Measurements from ENCODE around the gene DAZAP2.
A peak's percentile ranks its signal among the peaks of the same experiment; 100 is the strongest.
"Not testable (repeated sequence)": the region's sequence is repeated elsewhere in the genome, so short reads cannot be mapped to it uniquely, and the experiment has no call there.

DAZAP2 gene

DNA sequence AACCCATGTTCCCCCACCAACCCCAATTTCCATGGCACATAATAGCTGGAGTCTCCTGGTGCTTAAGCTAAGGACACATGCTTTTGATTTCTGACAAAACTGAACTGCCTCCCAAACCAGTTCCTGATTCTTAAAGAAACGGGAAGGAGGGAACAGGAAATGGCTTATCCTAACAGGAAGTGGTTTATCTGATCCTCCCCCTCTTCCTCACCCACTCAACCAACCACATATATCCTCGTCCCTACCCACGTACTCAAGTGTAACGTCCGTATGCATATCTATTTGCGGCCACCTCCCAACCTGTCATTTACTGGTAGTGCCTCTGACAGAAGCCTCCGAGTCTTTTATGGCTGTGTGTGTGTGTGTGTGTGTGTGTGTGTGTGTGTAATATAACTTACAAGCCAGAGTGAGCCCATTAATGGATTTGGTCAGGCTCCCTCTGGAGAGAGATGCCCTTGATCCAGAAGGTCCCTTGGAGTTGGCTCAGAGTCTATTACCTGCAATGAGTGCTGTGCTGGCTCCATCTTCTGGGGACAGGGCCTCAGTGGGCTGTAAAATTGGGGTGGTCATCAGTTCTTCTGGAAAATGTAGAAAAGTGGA lies 7.7 kb downstream of the DAZAP2 start:
- Mint-ChIP-seq H3K9me3 (no peaks in the 10 kb centered on the region), H3K36me3 (ENCODE audit: low read depth) (peaks cover 52% of the 10 kb centered on the region), H3K27me3 (peaks cover 25% of the 10 kb centered on the region), H3K27ac (peak overlapping the region; percentile 78), H3K4me1 (ENCODE audit: low read depth) (peaks cover 65% of the 10 kb centered on the region), H3K4me3 (peak overlapping the region; percentile 41)
- intact Hi-C loops (cut with micrococcal nuclease): loop anchor here (10.0 kb wide), 1 partner anchor 162 kb away; the partner anchor contains the start of gene CSRNP2

DNA sequence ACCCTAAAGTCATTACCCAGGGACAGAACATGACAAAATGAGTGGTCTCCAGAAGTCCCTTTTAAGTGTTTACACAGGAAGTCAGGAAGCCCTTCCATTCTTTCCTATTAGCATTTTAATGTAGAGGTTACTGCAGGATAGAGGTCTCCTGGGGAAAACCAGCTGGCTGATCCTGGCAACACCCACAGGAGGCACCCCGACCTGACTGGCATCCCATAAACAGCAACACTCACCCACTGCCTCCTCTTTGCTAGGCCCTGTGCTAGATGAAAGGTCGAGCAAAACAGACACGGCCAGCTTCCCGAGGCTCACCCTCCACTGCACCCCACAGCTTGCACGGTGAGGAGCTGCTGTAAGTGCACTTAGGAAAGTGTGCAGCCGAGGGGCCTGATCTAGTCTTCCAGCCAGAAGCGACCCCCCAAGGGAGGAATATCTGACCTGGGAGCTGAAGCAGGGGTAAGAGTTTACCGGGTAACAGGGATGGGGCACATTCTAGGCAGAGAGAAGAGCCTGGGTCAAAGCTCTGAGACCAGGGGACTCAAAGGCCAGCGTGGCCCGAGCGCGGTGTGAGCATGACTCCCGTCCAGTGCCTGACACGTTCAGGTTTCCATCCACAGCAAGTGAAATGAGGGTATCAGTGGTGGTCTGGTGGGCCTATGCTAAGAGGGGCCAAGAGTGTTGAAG lies 9.0 kb downstream of the DAZAP2 start:
- peaks cover 56% of the 10 kb centered on the region for H3K4me1 Mint-ChIP-seq (ENCODE audit: low read depth)

GRCh38 chr12:51253276-51253675 lies 14.7 kb downstream of the DAZAP2 start:
- H3K9me3 Mint-ChIP-seq: no peaks in the 10 kb centered on the region
- peaks cover 20% of the 10 kb centered on the region for H3K4me1 Mint-ChIP-seq (ENCODE audit: low read depth)
- intact Hi-C loops (cut with micrococcal nuclease): no loop called here
- peaks cover 18% of the 10 kb centered on the region for H3K27me3 Mint-ChIP-seq
- no peak overlapping the region for H3K27ac Mint-ChIP-seq
- no peak overlapping the region for H3K4me3 Mint-ChIP-seq
- H3K36me3 Mint-ChIP-seq (ENCODE audit: low read depth): peaks cover 4% of the 10 kb centered on the region

More for the DNA sequence above, 9.0 kb downstream of the DAZAP2 start:
- Mint-ChIP-seq H3K27me3 (peaks cover 25% of the 10 kb centered on the region), H3K36me3 (ENCODE audit: low read depth) (peaks cover 39% of the 10 kb centered on the region), H3K9me3 (no peaks in the 10 kb centered on the region), H3K27ac (no peak overlapping the region), H3K4me3 (no peak overlapping the region)
- intact Hi-C loops (cut with micrococcal nuclease): loop anchor here (10.0 kb wide), 1 partner anchor 163 kb away; the partner anchor contains the start of gene CSRNP2

- Mint-ChIP-seq H3K36me3 (ENCODE audit: low read depth) (no peaks in the 10 kb centered on the region), H3K9me3 (no peaks in the 10 kb centered on the region), H3K4me1 (ENCODE audit: low read depth) (peaks cover 17% of the 10 kb centered on the region), H3K27ac (peak overlapping the region; percentile 17), H3K27me3 (peaks cover 9% of the 10 kb centered on the region), H3K4me3 (no peak overlapping the region)
- intact Hi-C loops (cut with micrococcal nuclease): no loop called here
These were observed 15.9 kb downstream of the DAZAP2 start for GRCh38 chr12:51254536-51254935.

DNA sequence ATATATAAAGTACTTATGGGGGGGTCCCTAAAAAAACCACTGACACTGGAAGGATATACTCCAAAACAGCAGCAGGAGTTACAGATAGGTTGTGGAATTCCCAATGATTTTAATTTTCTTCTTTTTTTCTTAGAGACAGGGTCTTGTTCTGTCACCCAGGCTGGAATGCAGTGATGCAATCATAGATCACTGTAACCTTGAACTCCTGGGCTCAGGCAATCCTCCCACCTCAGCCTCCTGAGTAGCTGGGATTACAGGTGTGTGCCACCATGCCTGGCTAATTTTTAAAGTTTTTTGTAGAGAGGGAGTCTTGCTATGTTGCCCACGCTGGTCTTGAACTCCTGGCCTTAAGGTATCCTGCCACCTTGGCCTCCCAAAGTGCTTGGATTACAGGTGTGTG lies 21.0 kb downstream of the DAZAP2 start:
- H3K4me1 Mint-ChIP-seq (ENCODE audit: low read depth); H3K27me3 Mint-ChIP-seq; H3K27ac Mint-ChIP-seq; H3K9me3 Mint-ChIP-seq; intact Hi-C loops (cut with micrococcal nuclease); H3K36me3 Mint-ChIP-seq (ENCODE audit: low read depth); H3K4me3 Mint-ChIP-seq: not testable (repeated sequence)

DNA sequence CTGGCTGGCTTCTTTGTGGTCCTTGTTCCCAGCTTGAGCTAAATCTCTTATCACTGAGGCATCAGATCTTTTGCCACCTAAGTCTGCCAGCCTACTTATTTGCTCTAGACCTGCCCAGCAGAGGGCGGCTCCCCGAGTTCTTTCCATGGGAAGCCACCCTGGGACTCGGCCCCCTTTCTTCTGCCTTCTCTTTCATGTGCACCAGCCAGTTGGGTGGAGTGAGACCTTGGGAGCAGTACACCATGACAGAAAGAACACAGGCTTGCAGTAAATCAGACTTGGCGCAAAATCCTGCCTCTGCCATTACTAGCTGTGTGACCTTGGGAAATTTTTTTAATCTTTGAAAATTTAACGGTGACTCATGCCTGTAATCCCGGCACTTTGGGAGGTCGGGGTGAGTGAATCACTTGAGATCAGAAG lies 24.1 kb downstream of the DAZAP2 start:
- Mint-ChIP-seq H3K4me3 (no peak overlapping the region), H3K27ac (no peak overlapping the region), H3K27me3 (peaks cover 9% of the 10 kb centered on the region), H3K4me1 (ENCODE audit: low read depth) (peaks cover 7% of the 10 kb centered on the region), H3K9me3 (no peaks in the 10 kb centered on the region), H3K36me3 (ENCODE audit: low read depth) (no peaks in the 10 kb centered on the region)
- intact Hi-C loops (cut with micrococcal nuclease): loop anchor here (2.0 kb wide), 1 partner anchor 78 kb away; no protein-coding TSS in a partner anchor

GRCh38 chr12:51263341-51263740 lies 24.7 kb downstream of the DAZAP2 start:
- intact Hi-C loops (cut with micrococcal nuclease): loop anchor here (2.0 kb wide), 1 partner anchor 77 kb away; no protein-coding TSS in a partner anchor

DNA sequence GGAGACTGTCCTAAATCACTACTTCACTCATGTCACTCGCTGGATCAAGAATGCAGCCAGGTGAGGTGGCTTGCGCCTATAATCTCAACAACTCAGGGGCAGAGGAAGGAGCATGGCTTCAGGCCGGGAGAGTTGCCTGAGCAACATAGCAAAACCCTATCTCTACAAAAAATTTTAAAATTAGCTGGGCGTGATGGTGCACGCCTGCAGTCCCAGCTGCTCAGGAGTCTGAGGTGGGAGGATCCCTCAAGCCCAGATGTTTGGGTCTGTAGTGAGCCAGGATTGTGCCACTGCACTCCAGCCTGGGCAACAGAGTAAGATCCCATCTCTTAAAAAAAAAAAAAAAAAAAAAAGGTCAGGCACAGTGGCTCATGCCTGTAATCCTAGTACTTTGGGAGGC lies 25.7 kb downstream of the DAZAP2 start:
- no peaks in the 10 kb centered on the region for H3K9me3 Mint-ChIP-seq
- H3K4me3 Mint-ChIP-seq: no peak overlapping the region
- H3K36me3 Mint-ChIP-seq (ENCODE audit: low read depth): no peaks in the 10 kb centered on the region
- no peak overlapping the region for H3K27ac Mint-ChIP-seq
- intact Hi-C loops (cut with micrococcal nuclease): no loop called here
- H3K4me1 Mint-ChIP-seq (ENCODE audit: low read depth): peaks cover 13% of the 10 kb centered on the region
- peaks cover 20% of the 10 kb centered on the region for H3K27me3 Mint-ChIP-seq

More at GRCh38 chr12:51263341-51263740, 24.7 kb downstream of the DAZAP2 start:
- H3K27ac Mint-ChIP-seq: no peak overlapping the region
- no peaks in the 10 kb centered on the region for H3K36me3 Mint-ChIP-seq (ENCODE audit: low read depth)
- H3K4me1 Mint-ChIP-seq (ENCODE audit: low read depth): peaks cover 7% of the 10 kb centered on the region
- no peaks in the 10 kb centered on the region for H3K9me3 Mint-ChIP-seq
- peaks cover 11% of the 10 kb centered on the region for H3K27me3 Mint-ChIP-seq
- H3K4me3 Mint-ChIP-seq: no peak overlapping the region

GRCh38 chr12:51265024-51265423 lies 26.4 kb downstream of the DAZAP2 start:
- intact Hi-C loops (cut with micrococcal nuclease): no loop called here
- H3K4me3 Mint-ChIP-seq: no peak overlapping the region
- H3K27ac Mint-ChIP-seq: no peak overlapping the region

DNA sequence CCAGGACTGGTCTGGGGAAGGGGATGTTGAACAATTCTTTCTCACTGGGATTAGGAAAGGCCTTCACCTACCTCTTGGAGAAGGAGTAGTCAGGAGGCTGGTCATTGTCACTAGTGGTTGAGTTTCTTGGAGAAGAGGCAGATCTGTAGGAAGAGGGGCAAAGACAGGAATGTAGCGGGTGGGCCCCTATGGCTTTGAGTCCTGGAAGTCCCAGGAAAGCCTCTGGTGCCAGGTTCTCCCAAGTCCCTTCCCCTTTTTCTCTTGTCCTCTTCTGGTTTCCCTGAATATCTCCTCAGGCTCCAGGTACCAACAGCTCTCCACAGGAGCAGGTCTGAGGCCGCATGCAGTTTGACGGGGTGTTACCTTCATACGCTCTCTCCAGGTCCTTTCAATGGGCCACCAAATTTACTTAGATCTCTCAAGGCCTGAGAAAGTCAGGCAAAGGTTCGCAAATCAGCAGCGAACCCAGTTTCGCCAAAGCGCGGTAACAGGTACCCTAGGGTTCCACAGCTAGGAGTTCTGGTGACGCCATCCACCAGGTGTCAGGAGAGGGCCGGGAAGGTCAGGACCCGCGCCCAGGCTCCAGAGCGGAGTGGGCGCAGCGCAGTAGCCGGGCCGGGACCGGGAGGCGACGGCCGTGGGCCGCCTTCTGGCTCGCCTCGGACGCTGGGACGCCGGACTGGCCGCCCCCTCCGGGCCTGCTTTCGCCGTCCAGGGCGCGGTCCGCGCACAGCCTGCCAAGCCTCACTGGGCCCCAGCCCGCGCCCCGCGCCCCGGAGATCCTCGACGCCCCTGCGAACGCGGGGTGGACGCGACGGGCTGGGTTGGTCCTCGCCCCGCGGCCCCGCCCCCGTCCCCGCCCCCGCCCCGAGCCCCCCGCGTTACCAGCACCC lies 30.8 kb downstream of the DAZAP2 start:
- Mint-ChIP-seq H3K27me3 (peaks cover 45% of the 10 kb centered on the region), H3K27ac (peak overlapping the region; percentile 43), H3K36me3 (ENCODE audit: low read depth) (no peaks in the 10 kb centered on the region), H3K4me3 (peak overlapping the region; percentile 60), H3K9me3 (no peaks in the 10 kb centered on the region), H3K4me1 (ENCODE audit: low read depth) (peaks cover 20% of the 10 kb centered on the region)
- intact Hi-C loops (cut with micrococcal nuclease): loop anchor here (2.0 kb wide), 1 partner anchor 23 kb away; no protein-coding TSS in a partner anchor

More at GRCh38 chr12:51265024-51265423, 26.4 kb downstream of the DAZAP2 start:
- Mint-ChIP-seq H3K4me1 (ENCODE audit: low read depth) (peaks cover 16% of the 10 kb centered on the region), H3K9me3 (no peaks in the 10 kb centered on the region), H3K27me3 (peaks cover 23% of the 10 kb centered on the region), H3K36me3 (ENCODE audit: low read depth) (no peaks in the 10 kb centered on the region)

DNA sequence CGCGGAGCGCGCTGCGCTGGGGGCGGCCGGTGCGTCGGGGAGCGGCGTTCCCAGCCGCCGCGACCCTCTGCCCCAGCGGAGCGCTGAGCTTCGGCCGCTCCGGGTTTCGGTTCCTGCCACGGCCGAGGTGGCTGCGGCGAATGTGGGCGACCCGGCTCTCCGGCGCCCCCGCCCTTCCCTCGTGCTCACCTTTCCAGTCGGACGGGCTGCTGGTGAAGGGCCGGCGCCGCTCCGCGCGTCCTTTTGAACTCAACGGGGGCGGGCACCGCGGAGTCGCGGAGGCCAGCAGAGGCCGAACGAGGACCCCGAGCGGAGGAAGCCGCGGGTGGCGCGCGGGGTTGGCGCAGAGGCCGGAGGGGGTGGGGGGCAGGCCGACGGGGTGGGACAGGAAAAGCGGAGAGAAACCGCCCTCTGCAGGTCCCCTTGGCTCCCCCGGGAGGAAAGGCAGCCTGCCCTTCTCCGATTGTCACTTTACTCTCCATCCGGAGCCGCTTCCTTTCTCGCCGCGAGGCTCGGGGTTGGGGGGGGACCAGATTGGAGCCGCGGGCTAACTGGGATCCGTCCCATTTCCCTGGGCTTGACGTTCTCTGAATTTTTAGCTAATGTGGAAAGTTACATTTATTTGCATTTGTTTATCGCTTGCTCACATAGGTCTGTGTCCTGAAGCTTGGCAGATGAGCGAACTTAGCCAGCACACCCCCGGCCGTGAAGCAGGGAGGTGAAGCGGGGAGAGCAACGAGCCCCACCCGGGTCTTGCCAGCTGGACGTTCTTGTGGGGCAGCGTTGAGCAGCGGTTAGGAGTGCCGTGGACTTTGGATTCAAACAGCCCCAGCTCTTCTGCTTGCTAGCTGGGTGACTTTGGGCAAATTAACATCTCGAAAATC lies 31.7 kb downstream of the DAZAP2 start, which contains the start of gene SMAGP:
TSS of gene SMAGP (minus strand) at position 349 of the 884 bp plus-strand sequence. CDS start 1,137 bp downstream, outside the sequence.
- Mint-ChIP-seq H3K27ac (peak within 1 kb of the TSS; percentile 74), H3K27me3 (peaks cover 45% of the 10 kb centered on the region), H3K9me3 (no peaks in the 10 kb centered on the region), H3K4me3 (peak within 1 kb of the TSS; percentile 81), H3K36me3 (ENCODE audit: low read depth) (no peaks in the 10 kb centered on the region), H3K4me1 (ENCODE audit: low read depth) (peaks cover 20% of the 10 kb centered on the region)
- intact Hi-C loops (cut with micrococcal nuclease): no loop called here

DNA sequence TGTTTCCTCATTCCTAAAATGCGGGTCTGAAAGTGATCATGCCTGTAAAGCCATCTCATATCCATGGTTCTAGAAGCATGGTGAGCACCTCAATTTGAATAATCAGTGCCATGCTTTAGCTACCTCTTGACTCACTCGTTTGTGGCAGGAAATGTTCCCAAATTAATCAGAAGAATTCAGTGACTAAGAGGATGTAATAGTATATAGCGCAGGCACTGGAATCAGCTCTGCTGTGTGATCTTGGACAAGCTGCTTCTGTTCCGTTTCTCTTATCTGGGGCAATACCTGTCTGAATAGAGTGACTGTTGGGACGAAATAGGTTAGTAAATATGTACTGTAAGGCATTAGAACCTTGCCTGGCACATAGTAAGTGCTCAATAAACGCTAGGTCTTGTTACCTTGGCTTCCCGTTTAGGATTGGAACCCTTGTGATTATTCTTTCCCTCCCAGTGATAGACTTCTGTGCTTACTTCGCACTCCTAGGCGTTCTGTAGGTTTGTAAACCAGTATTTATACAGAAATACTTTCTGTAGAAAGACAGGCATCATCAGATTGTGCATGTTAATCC lies 32.4 kb downstream of the DAZAP2 start:
- peaks cover 45% of the 10 kb centered on the region for H3K27me3 Mint-ChIP-seq
- intact Hi-C loops (cut with micrococcal nuclease): no loop called here
- H3K36me3 Mint-ChIP-seq (ENCODE audit: low read depth): no peaks in the 10 kb centered on the region
- no peaks in the 10 kb centered on the region for H3K9me3 Mint-ChIP-seq
- peak overlapping the region; percentile 81 for H3K4me3 Mint-ChIP-seq
- peak overlapping the region; percentile 74 for H3K27ac Mint-ChIP-seq
- H3K4me1 Mint-ChIP-seq (ENCODE audit: low read depth): peaks cover 20% of the 10 kb centered on the region

GRCh38 chr12:51272810-51273209 lies 34.2 kb downstream of the DAZAP2 start:
- intact Hi-C loops (cut with micrococcal nuclease): not testable (repeated sequence)

More at GRCh38 chr12:51272810-51273209, 34.2 kb downstream of the DAZAP2 start:
- peaks cover 20% of the 10 kb centered on the region for H3K4me1 Mint-ChIP-seq (ENCODE audit: low read depth)
- not testable (repeated sequence) for H3K4me3 Mint-ChIP-seq; H3K36me3 Mint-ChIP-seq (ENCODE audit: low read depth); H3K9me3 Mint-ChIP-seq; H3K27ac Mint-ChIP-seq
- peaks cover 39% of the 10 kb centered on the region for H3K27me3 Mint-ChIP-seq

Measured in dendritic cell treated with granulocyte-macrophage colony-stimulating factor and Interleukin-4, amounts not matched to agents 40 ng/mL and 50 ng/mL, for 4 days (primary cell).